ENCODE data around the gene PIGQ. TPM values are rescaled to one million over a fixed set of nuclear protein-coding genes. Genes with fewer than 3 reads are reported as not detected.
A peak's percentile ranks its signal among the peaks of the same experiment; 100 is the strongest.

The PIGQ gene
- total and polyA plus RNA-seq, 2 of the 4 experiments (the other 2 are of a cell fraction) = 5.9 to 36.8 TPM

DNA sequence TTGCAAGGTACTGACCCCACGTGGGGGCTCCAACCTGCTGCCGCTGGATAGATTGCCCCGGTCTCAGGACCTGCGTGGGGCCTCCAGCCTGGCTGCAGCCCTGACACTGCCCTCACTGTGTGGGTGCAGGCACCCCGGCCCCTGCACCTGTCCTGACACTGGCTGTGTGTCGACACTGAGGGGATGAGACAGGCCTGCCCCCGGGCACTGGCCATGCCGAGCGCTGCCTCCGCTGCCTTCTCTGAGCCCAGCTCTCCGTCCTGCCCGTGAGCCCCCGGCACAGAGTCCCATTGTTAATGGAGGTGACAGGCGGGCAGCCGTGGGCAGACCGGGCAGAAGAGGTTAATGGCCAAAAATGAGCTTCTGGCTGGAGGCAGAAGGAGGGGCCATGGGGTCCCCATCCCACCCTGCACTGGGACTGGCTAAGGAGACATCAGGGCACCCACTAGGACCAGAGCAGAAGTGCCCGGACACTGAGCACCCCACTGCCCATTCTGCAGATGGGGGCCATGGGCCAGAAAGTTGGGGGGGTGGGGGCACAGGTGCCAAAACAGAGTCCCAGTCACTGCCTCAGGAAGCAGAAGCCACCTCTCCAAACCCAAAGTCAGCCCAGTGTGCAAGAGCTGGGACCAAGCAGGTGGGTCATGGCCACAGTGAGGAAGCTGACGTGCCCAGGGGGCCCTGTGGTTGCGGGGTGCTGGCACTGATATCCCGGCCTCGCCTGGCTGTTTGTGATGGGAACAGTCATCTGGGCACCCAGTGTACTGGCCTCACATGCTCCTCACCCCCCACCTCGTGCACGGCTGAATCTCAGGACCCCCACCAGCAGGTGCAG lies 12.1 kb upstream of the PIGQ start:
- no TSS peak for BruUV-seq (replicated peaks)
- Histone ChIP-seq H2AK9ac (replicated peaks; ENCODE audit: low read depth, low read length, poor library complexity) (peak overlapping the region; percentile 65), H3K9me3 (ENCODE audit: control insufficient read depth, insufficient read depth, low read length) (no peaks in the 10 kb centered on the region), H2BK20ac (ENCODE audit: low read depth, low read length) (no peak overlapping the region), H3K4me3 (ENCODE audit: insufficient read depth, low read depth, low read length) (no peak overlapping the region), H3K79me1 (ENCODE audit: low read depth in 1 of 2, low read length in 2 of 2) (no peaks in the 10 kb centered on the region; a peak in 1 of 4 replicates), H3K14ac (replicated peaks; ENCODE audit: low read depth, low read length) (no peak overlapping the region), H3K27ac (ENCODE audit: insufficient read depth, low read length) (no peak overlapping the region), H4K20me1 (ENCODE audit: insufficient read depth, low read length) (peaks cover 9% of the 10 kb centered on the region; the same call in 1 of the 2 replicates), H3K4me1 (ENCODE audit: control insufficient read depth, insufficient read depth, low read length) (0 out of 2 replicates have a peak, but pooled peaks cover 3% of the 10 kb centered on the region), H3K56ac (ENCODE audit: extremely low read depth, insufficient read depth, low read length) (no peak overlapping the region), H4K5ac (ENCODE audit: low read depth, low read length) (no peak overlapping the region), H3K36me3 (ENCODE audit: control insufficient read depth, insufficient read depth, low read length) (peaks cover 3% of the 10 kb centered on the region; the same call in 1 of the 2 replicates), H2BK15ac (ENCODE audit: low read depth, low read length) (no peak overlapping the region), H2AK5ac (ENCODE audit: low read depth, low read length) (no peak overlapping the region), H2AFZ (replicated peaks; ENCODE audit: low read length, poor library complexity) (peak overlapping the region; percentile 7), H3K27me3 (ENCODE audit: control insufficient read depth, insufficient read depth, low read length) (peaks cover 47% of the 10 kb centered on the region), H3K4me2 (ENCODE audit: low read depth, low read length) (no peak overlapping the region), H3K4ac (ENCODE audit: low read depth, low read length) (no peak overlapping the region), H2BK120ac (ENCODE audit: low read depth, low read length) (no peak overlapping the region), H2BK5ac (ENCODE audit: low read depth, low read length, poor library complexity, severe bottlenecking) (no peak overlapping the region), H3K9ac (ENCODE audit: low read depth, low read length) (no peak overlapping the region), H4K8ac (ENCODE audit: low read depth in 2 of 2, low read length in 2 of 2) (no peak overlapping the region), H4K91ac (ENCODE audit: insufficient read depth, low read depth, low read length) (no peak overlapping the region), H3K9me1 (ENCODE audit: insufficient read depth, low read length) (no peaks in the 10 kb centered on the region; the same call in 1 of the 2 replicates), H3K18ac (ENCODE audit: low read depth, low read length) (no peak overlapping the region), H3K23ac (ENCODE audit: low read depth, low read length) (no peak overlapping the region)
- in situ Hi-C loops (cut with MboI; ENCODE audit: low sequenced_read_pairs) (no loop called here), intact Hi-C loops (cut with micrococcal nuclease) (no loop called here), dilution Hi-C loops (cut with HindIII; ENCODE audit: low sequenced_read_pairs, unreplicated experiment) (no loop called here)
- TF ChIP-seq CHD1 (IDR thresholded peaks at IDR 0.05; ENCODE audit: low read depth, low read length) (no peak), NFE2L2 (IDR thresholded peaks at IDR 0.05; ENCODE audit: low read depth, low read length) (no peak), POLR2A (IDR thresholded peaks at IDR 0.05; ENCODE audit: low read depth, low read length) (no peak), MAZ (IDR thresholded peaks at IDR 0.05; ENCODE audit: borderline replicate concordance, low read depth, low read length) (no peak), CEBPB (IDR thresholded peaks at IDR 0.05; ENCODE audit: low read depth, low read length) (no peak), SMC3 (IDR thresholded peaks at IDR 0.05; ENCODE audit: low read depth, low read length) (no peak), MAFK (IDR thresholded peaks at IDR 0.05; ENCODE audit: low read depth, low read length) (no peak)
- TF ChIP-seq, protein P1, sequence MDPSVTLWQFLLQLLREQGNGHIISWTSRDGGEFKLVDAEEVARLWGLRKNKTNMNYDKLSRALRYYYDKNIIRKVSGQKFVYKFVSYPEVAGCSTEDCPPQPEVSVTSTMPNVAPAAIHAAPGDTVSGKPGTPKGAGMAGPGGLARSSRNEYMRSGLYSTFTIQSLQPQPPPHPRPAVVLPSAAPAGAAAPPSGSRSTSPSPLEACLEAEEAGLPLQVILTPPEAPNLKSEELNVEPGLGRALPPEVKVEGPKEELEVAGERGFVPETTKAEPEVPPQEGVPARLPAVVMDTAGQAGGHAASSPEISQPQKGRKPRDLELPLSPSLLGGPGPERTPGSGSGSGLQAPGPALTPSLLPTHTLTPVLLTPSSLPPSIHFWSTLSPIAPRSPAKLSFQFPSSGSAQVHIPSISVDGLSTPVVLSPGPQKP (IDR thresholded peaks at IDR 0.05; ENCODE audit: borderline replicate concordance, low read depth, low read length) = no peak
- WGBS, 2 experiments (ENCODE audit: extremely low coverage in 2 of 2, insufficient read length in 1 of 2) = 82% methylated on average over 13 of the region's 23 CpGs; no CpG with 5 or more reads in 1 of the 2 experiments
- ChIA-PET CTCF (no interaction called here), POLR2A (ENCODE audit: unreplicated experiment) (no interaction called here)
- ATAC-seq (ENCODE audit: low read depth) = no peak
- no peak for DNase-seq

All from IMR-90 (cell line).